KMS-11 (cell line): ENCODE data around the gene QTRT2.

Experiments used
- H2AFZ ChIP-seq: fragments of 200-600 bp; sonication (generic); 2 replicates; pipeline ENCODE4 v1.6.1; 2016; ENCODE audit warnings: antibody characterized with exemption, mixed run types, low read depth
- H3K27ac ChIP-seq: fragments of 200-600 bp; sonication (generic); 2 replicates; pipeline ENCODE4 v1.6.1; 2016; ENCODE audit warnings: mild to moderate bottlenecking, mixed run types
- H3K27me3 ChIP-seq: fragments of 200-600 bp; sonication (generic); 2 replicates; pipeline ENCODE4 v1.6.1; 2017; ENCODE audit warnings: mild to moderate bottlenecking, low read depth, mixed run types, moderate library complexity; ENCODE audit not compliant: insufficient read depth
- H3K36me3 ChIP-seq: fragments of 200-600 bp; sonication (generic); 2 replicates; pipeline ENCODE4 v1.6.1; 2017; ENCODE audit warnings: mild to moderate bottlenecking, mixed run types; ENCODE audit not compliant: insufficient read depth
- H3K4me1 ChIP-seq: fragments of 200-600 bp; sonication (generic); 2 replicates; pipeline ENCODE4 v1.6.1; 2016; ENCODE audit warnings: mild to moderate bottlenecking, low read depth, mixed run types; ENCODE audit not compliant: poor library complexity, severe bottlenecking
- H3K4me2 ChIP-seq: fragments of 200-600 bp; sonication (generic); 2 replicates; pipeline ENCODE4 v1.7.0; 2016; ENCODE audit warnings: mild to moderate bottlenecking, mixed run types
- H3K4me3 ChIP-seq: fragments of 200-600 bp; sonication (generic); IDR thresholded peaks from 2 replicates; pipeline ENCODE4 v1.6.1; 2017; ENCODE audit warnings: low read depth, low read length, mixed read lengths; ENCODE audit not compliant: insufficient read depth
- H3K79me2 ChIP-seq: fragments of 200-600 bp; sonication (generic); 2 replicates; pipeline ENCODE4 v1.6.1; 2016; ENCODE audit warnings: low read depth, mixed run types; ENCODE audit not compliant: insufficient read depth
- H3K9ac ChIP-seq: fragments of 200-600 bp; sonication (generic); 2 replicates; pipeline ENCODE4 v1.6.1; 2016; ENCODE audit warnings: mild to moderate bottlenecking, mixed run types
- H4K20me1 ChIP-seq: fragments of 200-600 bp; sonication (generic); 2 replicates; pipeline ENCODE4 v1.6.1; 2016; ENCODE audit warnings: mild to moderate bottlenecking, mixed run types; ENCODE audit not compliant: insufficient read depth
- TF ChIP-seq, protein P1 (sequence below): fragments of 200-600 bp; sonication (generic); conservative IDR thresholded peaks from 2 replicates; pipeline ENCODE4 v1.6.1; 2017; ENCODE audit warnings: low read depth, mild to moderate bottlenecking, antibody characterized with exemption, low read length, moderate library complexity, mixed read lengths

Gene QTRT2

DNA sequence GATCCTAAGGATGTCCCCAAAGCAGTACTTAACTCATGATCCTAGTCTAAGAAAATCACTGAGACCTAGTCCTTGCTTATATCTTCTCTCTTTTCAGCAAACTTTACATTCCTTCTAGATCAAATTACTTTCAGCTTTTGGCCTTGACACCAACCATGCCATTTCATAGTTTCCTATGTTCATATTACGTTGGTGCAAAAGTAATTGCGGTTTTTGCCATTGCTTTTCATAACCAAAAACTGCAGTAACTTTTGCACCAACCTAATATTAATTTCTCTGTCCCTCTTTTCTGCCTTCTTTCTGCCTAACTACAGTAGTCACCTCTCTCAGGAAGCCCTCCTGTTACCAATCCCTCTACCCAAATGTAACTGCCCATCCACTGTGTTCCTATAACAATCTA is 37.1 kb upstream of the QTRT2 start:
- Histone ChIP-seq H3K36me3 (no peaks in the 10 kb centered on the region), H2AFZ (no peak overlapping the region), H3K4me2 (no peak overlapping the region), H3K9ac (no peak overlapping the region), H3K4me3 (no peak overlapping the region), H3K27me3 (no peaks in the 10 kb centered on the region), H3K4me1 (peaks cover 7% of the 10 kb centered on the region), H4K20me1 (no peaks in the 10 kb centered on the region), H3K27ac (no peak overlapping the region), H3K79me2 (no peaks in the 10 kb centered on the region)
- TF ChIP-seq, protein P1, sequence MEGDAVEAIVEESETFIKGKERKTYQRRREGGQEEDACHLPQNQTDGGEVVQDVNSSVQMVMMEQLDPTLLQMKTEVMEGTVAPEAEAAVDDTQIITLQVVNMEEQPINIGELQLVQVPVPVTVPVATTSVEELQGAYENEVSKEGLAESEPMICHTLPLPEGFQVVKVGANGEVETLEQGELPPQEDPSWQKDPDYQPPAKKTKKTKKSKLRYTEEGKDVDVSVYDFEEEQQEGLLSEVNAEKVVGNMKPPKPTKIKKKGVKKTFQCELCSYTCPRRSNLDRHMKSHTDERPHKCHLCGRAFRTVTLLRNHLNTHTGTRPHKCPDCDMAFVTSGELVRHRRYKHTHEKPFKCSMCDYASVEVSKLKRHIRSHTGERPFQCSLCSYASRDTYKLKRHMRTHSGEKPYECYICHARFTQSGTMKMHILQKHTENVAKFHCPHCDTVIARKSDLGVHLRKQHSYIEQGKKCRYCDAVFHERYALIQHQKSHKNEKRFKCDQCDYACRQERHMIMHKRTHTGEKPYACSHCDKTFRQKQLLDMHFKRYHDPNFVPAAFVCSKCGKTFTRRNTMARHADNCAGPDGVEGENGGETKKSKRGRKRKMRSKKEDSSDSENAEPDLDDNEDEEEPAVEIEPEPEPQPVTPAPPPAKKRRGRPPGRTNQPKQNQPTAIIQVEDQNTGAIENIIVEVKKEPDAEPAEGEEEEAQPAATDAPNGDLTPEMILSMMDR = no peak

DNA sequence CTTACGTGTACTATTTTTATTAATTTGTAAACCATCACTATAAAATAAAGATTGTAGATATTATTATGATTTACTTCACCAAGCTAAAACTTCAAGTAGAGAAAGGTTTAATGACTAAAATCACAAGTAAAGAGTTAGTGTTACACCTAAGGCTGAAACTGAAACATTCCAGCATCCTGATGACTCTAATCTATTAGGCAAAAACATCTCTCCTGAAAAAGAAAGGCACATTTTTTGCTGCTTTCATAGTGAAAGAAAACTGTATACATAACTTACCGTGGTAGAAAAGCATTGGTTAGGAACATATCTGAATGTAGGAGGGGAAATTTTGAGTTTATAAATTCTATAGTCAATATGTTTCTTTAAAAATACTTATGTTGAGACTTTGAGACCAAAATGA is 35.6 kb upstream of the QTRT2 start:
- no peak overlapping the region for H2AFZ ChIP-seq
- H3K27ac ChIP-seq = no peak overlapping the region
- no peaks in the 10 kb centered on the region for H3K27me3 ChIP-seq
- no peaks in the 10 kb centered on the region for H3K36me3 ChIP-seq
- no peaks in the 10 kb centered on the region for H3K79me2 ChIP-seq
- H3K4me2 ChIP-seq = no peak overlapping the region
- no peak overlapping the region for H3K9ac ChIP-seq
- peaks cover 7% of the 10 kb centered on the region for H3K4me1 ChIP-seq
- no peak overlapping the region for H3K4me3 ChIP-seq
- TF ChIP-seq, protein P1 = no peak
- H4K20me1 ChIP-seq = no peaks in the 10 kb centered on the region

DNA sequence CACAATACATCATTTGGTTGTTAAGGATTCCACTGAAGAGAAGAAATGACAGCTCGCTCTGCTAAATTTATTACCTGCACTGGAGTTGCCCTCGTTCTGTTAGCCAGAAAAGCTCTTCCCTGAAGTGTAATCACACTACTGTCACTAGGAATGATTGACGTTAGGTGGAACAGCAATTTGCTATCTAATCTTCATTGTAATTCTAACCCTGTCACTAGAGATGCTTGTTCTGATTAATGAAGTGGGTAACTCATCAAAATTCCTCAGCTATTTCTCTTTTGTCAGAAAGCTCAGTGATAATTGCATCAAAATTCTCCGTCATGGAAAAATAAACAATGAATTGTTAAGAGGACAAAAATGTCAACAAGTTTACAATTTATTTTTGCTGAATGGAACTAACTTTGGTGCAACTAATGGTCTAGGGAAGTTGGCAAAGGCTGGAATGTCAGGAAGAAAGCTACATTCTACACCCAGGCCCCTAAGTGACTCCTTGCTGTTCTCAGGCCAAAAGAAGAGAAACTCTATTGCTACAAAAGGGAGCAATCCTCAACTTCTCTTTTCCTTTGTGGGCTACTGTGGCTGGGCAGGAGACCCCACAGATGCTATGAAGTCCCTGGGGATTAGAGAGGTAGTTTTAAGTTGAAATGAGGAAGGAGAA is 34.3 kb upstream of the QTRT2 start:
- H3K27ac ChIP-seq = no peak overlapping the region
- no peaks in the 10 kb centered on the region for H3K36me3 ChIP-seq
- TF ChIP-seq, protein P1 = no peak
- H2AFZ ChIP-seq = no peak overlapping the region
- no peak overlapping the region for H3K9ac ChIP-seq
- no peaks in the 10 kb centered on the region for H3K27me3 ChIP-seq
- H3K4me1 ChIP-seq = peaks cover 7% of the 10 kb centered on the region
- H4K20me1 ChIP-seq = no peaks in the 10 kb centered on the region
- H3K4me2 ChIP-seq = no peak overlapping the region
- H3K79me2 ChIP-seq = no peaks in the 10 kb centered on the region
- H3K4me3 ChIP-seq = no peak overlapping the region

DNA sequence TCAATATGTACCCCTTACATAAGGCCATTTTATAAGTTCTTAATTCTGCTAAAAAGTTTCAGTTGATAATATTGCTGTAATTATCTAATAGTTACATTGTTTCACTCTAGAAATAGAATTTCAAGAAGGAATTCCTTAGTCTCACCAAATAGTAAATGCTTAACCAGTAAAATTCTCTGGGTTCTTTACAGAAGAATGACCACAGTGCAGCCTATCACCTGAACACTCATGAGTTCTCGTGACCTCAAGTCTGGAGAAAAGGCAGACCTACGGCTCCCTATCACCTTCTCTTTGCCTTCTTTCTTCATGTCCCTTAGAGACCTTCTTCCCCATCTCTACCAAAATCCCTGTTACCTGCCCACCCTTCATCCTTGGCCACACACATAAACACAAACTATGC is 31.1 kb upstream of the QTRT2 start:
- Histone ChIP-seq H3K4me2 (no peak overlapping the region), H3K79me2 (no peaks in the 10 kb centered on the region), H2AFZ (no peak overlapping the region), H3K4me1 (peaks cover 7% of the 10 kb centered on the region), H3K36me3 (no peaks in the 10 kb centered on the region), H3K27ac (no peak overlapping the region), H3K27me3 (no peaks in the 10 kb centered on the region), H4K20me1 (no peaks in the 10 kb centered on the region), H3K9ac (no peak overlapping the region), H3K4me3 (no peak overlapping the region)
- TF ChIP-seq, protein P1 = no peak
